Ishikawa (cell line): ENCODE results near the gene CUBN.

Experiments
- CEBPB ChIP-seq: IDR thresholded peaks from 2 replicates; pipeline ENCODE4 v1.6.1; 2012
- CREB1 ChIP-seq: IDR thresholded peaks from 2 replicates; pipeline ENCODE4 v1.6.1; 2012; ENCODE audit warnings: low read depth
- EGR1 ChIP-seq: IDR thresholded peaks from 2 replicates; pipeline ENCODE4 v1.6.1; 2012
- EP300 ChIP-seq: IDR thresholded peaks from 2 replicates; pipeline ENCODE4 v1.6.1; 2012; ENCODE audit warnings: borderline replicate concordance
- FOXM1 ChIP-seq: IDR thresholded peaks from 2 replicates; pipeline ENCODE4 v1.6.1; 2012; ENCODE audit warnings: low read depth, borderline replicate concordance
- NFIC ChIP-seq: IDR thresholded peaks from 2 replicates; pipeline ENCODE4 v1.6.1; 2012
- RAD21 ChIP-seq: IDR thresholded peaks from 2 replicates; pipeline ENCODE4 v1.6.1; 2012; ENCODE audit warnings: low read depth
- TAF1 ChIP-seq: IDR thresholded peaks from 2 replicates; pipeline ENCODE4 v1.6.1; 2012; ENCODE audit warnings: low read depth, mild to moderate bottlenecking
- TCF12 ChIP-seq: IDR thresholded peaks from 2 replicates; pipeline ENCODE4 v1.6.1; 2012; ENCODE audit warnings: low read depth
- TEAD4 ChIP-seq: IDR thresholded peaks from 2 replicates; pipeline ENCODE4 v1.6.1; 2012
- USF1 ChIP-seq: IDR thresholded peaks from 2 replicates; pipeline ENCODE4 v1.6.1; 2012
- YY1 ChIP-seq: IDR thresholded peaks from 2 replicates; pipeline ENCODE4 v1.6.1; 2012; ENCODE audit warnings: low read depth
- ZBTB7A ChIP-seq: IDR thresholded peaks from 2 replicates; pipeline ENCODE4 v1.6.1; 2012; ENCODE audit warnings: low read depth
- TF ChIP-seq, protein P1 (sequence below): IDR thresholded peaks from 2 replicates; pipeline ENCODE4 v1.6.1; 2012
- TF ChIP-seq, protein P2 (sequence below): IDR thresholded peaks from 2 replicates; pipeline ENCODE4 v1.6.1; 2012; ENCODE audit warnings: low read depth, mild to moderate bottlenecking

Gene CUBN

DNA sequence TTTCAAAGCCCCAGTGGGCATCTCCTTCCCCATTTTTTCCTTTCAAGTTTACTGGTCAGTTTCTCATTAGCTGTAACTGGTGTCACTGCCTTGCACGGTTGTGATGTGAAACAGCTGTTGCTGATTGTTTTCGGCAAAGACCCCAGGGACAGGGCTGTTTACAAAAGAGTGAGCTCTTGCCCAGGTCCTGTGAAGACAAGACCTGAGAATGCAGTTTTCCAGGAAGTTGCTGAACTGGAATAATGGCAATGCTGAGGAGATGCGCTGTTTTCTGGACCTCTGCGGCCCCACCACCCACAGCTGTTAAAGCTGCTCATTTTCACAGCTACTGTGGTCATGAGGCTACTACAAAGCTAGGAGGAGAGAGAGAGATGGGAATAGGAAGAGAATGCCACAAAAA is 195.8 kb downstream of the CUBN start:
- TF ChIP-seq, protein P1, sequence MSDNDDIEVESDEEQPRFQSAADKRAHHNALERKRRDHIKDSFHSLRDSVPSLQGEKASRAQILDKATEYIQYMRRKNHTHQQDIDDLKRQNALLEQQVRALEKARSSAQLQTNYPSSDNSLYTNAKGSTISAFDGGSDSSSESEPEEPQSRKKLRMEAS: no peak
- TF ChIP-seq EP300 (no peak), ZBTB7A (no peak), YY1 (no peak), CREB1 (no peak), NFIC (no peak)

- TF ChIP-seq TCF12: no peak
- no peak for TF ChIP-seq RAD21
- TF ChIP-seq, protein P1: no peak
- TF ChIP-seq, protein P2, sequence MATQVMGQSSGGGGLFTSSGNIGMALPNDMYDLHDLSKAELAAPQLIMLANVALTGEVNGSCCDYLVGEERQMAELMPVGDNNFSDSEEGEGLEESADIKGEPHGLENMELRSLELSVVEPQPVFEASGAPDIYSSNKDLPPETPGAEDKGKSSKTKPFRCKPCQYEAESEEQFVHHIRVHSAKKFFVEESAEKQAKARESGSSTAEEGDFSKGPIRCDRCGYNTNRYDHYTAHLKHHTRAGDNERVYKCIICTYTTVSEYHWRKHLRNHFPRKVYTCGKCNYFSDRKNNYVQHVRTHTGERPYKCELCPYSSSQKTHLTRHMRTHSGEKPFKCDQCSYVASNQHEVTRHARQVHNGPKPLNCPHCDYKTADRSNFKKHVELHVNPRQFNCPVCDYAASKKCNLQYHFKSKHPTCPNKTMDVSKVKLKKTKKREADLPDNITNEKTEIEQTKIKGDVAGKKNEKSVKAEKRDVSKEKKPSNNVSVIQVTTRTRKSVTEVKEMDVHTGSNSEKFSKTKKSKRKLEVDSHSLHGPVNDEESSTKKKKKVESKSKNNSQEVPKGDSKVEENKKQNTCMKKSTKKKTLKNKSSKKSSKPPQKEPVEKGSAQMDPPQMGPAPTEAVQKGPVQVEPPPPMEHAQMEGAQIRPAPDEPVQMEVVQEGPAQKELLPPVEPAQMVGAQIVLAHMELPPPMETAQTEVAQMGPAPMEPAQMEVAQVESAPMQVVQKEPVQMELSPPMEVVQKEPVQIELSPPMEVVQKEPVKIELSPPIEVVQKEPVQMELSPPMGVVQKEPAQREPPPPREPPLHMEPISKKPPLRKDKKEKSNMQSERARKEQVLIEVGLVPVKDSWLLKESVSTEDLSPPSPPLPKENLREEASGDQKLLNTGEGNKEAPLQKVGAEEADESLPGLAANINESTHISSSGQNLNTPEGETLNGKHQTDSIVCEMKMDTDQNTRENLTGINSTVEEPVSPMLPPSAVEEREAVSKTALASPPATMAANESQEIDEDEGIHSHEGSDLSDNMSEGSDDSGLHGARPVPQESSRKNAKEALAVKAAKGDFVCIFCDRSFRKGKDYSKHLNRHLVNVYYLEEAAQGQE: no peak
- no peak for TF ChIP-seq YY1
Observed at GRCh38 chr10:16931930-16932329, 197.7 kb downstream of the CUBN start.

DNA sequence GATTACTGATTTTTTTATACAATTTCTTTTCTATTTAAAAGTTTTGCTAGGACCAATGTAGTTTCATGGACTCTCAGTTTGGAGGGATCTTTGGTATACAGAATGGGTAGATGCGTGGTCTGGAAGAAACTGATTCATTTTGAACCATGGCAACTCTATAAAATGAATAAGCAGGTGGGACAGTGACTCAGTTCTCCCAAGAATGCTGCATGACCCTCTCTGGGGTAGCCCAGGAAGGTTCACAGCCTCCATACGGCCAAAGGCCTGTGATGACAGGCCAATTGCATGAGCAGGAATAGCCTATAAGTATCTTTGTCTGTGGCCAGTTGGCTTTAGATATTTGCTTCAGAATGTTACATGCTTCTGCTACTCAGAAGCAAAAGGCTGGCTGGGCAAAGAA is 199.1 kb downstream of the CUBN start:
- TF ChIP-seq EP300: no peak
- no peak for TF ChIP-seq TAF1
- TF ChIP-seq TCF12: no peak
- TF ChIP-seq, protein P2: no peak
- no peak for TF ChIP-seq CREB1
- no peak for TF ChIP-seq CEBPB
- no peak for TF ChIP-seq FOXM1
- no peak for TF ChIP-seq YY1
- TF ChIP-seq, protein P1: no peak
- TF ChIP-seq ZBTB7A: no peak
- TF ChIP-seq USF1: no peak
- TF ChIP-seq NFIC: no peak
- TF ChIP-seq EGR1: no peak
- TF ChIP-seq TEAD4: no peak
- TF ChIP-seq RAD21: no peak

GRCh38 chr10:16929069-16929468 is 200.5 kb downstream of the CUBN start:
- TF ChIP-seq CEBPB (no peak), ZBTB7A (no peak), TEAD4 (no peak), FOXM1 (no peak), EP300 (no peak), CREB1 (no peak), TAF1 (no peak), RAD21 (no peak), TCF12 (no peak), USF1 (no peak), NFIC (no peak), EGR1 (no peak)
- TF ChIP-seq, protein P2: no peak
- TF ChIP-seq, protein P1: no peak

DNA sequence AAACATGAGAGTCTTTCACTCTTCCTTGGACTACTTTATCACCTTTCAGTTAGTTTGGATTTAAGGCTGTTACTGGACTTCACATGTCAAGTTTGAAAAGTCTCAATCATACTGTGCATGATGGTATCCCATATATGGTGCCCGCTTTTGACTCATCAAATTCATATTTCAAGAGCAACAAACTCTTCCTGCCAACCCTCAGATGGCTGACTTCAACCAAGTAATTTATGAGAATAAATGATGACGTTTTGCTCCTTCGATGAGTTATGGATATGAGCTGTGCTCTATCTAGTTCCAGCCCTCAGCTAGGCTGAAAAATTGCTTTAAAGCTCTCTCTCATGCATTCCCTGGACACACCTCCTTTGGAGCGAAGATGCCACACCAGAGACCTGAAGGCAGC is 202.1 kb downstream of the CUBN start:
- TF ChIP-seq NFIC: no peak
